ENCODE results near the gene SFT2D1.
"Not testable (repeated sequence)": the region's sequence is repeated elsewhere in the genome, so short reads cannot be mapped to it uniquely, and the experiment has no call there.

SFT2D1 gene

DNA sequence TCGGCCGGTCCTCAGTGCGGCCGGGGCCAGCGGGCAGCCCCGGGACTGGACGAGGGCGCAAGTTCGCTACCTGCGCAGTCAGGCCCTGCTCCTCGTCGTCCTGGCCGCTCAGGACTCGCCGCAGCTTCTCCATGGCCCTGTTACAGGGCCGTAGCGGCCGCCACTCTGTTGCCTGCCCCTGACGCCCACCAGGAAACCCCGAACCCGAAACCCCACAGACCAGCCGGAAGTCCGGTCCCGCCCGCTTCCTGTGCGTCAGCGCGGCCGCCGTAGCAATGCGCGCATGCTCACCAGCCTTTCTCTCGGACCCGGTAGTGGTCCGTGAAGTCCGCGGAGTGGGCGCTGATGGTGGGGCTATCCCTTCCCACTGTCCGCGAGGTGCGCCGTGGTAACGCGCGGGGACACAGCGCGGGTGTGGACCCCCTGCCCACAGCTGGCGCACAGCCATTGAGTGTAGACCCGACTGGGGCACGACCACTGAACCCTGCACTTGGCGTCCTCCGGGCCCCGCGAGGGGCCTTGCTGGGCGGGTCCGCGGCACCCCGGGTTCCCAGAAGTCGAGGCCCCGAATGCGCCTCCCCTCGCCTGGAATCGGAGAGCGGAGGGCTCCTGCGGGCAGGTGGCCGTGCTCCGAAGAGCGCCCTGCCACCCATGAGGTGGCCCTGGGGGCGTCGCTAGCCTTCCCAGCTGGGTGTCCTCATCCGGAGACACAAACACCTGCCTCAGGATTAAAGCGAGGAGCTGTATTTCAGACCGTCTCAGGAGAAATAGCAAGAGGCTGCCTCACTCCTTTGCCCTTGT, at the start of gene SFT2D1:
TSS of gene SFT2D1 (minus strand) at position 197 of the 801 bp plus-strand sequence. CDS start at position 133, 64 bp downstream.
- peak; percentile 94 for DNase-seq

DNA sequence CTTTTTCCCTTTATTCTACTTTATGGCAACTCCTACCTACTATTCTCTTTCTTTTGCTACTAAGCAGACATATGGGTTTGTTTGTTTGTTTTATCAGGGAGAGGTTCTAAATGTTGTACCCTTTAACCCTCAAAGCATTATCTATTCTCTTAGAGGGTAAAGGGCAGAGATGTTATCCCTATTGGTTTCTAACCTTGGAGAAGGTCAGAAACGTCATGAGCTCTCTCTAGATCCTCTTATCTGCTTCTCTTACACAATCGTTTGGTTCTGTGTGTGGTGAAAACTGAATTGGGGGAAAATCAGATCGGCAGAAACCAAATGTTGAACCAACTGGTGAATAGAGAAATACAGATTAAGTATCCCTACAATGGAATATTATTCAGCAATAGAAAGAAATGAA, 46.8 kb upstream of the SFT2D1 start:
- DNase-seq, result no peak

DNA sequence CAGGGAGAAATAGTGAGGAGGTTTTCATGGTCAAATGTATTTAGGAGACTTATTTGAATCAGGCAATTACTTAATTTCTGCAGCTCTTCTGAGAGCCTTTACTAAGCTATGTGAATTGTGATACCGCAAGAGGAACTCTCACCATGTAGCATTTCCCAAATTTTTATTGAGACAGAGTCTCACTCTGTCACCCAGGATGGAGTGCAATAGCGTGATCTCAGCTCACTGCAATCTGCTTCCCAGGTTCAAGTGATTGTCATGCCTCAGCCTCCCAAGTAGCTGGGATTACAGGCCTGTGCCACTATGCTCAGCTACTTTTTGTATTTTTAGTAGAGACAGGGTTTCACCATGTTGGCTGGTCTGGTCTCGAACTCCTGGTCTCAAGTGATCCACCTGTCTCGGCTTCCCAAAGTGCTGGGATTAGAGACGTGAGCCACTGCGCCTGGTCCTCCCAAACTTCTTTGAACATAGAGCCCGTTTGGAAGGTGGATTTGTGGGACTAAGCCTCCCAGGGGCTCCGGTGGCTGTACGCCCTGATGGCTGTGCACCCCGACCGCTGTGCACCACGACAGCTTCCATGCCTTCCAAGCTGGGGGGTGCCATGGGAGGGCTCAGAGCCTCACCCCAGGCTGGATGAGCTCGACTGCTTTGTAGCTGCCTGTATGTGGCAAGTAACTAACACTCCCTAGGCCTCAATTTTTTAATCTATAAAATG, 46.1 kb upstream of the SFT2D1 start:
- DNase-seq, result no peak

DNA sequence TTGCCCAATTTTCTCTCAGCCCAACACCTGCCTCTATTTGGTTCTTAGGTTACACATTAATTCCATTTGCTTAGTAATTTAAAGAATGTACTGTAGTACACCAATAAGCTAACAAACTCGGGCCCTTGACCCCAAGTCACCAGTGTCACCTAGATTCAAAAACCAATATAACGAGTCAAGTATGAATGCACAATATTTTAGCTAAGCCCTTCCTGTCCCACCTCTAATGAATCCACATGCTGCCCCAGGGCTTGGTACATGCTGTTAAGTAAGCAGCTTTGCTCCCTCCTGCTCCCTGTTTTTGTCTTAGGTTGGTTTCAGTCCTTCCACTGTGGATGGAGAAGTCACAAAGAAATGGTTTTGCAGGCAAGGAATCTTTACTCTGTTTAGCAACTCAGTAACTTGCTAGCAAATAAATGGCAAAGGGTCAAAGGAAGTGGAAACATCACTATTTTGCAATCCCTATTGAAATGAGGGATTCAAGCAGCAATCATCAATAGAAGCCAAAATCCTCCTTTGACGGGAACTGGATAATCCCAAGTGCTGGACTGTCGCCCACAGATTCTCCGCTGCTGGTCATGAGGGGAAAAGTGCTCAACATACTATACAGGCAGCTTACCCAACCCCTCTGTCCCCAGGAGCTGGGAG, 45.4 kb upstream of the SFT2D1 start:
- DNase-seq, result no peak

DNA sequence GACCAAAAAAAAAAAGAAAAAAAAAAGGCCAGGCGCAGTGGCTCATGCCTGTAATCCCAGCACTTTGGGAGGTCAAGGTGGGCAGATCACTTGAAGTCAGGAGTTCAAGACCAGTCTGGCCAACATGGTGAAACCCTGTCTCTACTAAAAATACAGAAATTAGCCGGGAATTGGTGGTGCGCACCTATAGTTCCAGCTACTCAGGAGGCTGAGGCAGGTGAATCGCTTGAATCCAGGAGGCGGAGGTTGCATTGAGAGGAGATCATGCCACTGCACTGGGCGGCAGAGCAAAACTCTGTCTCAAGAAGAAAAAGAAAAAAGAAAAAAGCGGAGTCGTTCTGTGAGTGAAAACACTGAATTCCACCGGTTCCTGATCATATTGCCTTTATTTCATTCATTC, 44.8 kb upstream of the SFT2D1 start:
- not testable (repeated sequence) for DNase-seq

DNA sequence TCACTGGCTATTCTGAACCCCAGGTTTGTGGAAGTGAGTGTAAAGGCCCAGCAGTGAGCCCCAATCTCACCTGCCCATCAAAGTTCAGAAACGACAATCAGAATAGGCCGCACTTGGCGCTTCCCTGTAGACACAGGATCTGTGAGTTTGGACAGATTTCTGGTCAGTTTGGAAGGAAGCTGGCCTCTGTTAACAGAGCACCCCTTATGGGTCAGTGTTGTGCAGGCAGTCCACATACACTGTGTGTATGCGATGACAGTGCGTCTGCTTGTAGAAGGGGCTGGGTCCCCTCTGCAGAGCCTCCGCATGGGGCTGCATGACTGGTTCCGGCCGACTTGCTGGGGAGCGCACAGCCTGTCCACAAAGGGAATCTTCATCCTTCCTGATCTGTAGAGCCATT, 43.8 kb upstream of the SFT2D1 start:
- DNase-seq, result no peak

DNA sequence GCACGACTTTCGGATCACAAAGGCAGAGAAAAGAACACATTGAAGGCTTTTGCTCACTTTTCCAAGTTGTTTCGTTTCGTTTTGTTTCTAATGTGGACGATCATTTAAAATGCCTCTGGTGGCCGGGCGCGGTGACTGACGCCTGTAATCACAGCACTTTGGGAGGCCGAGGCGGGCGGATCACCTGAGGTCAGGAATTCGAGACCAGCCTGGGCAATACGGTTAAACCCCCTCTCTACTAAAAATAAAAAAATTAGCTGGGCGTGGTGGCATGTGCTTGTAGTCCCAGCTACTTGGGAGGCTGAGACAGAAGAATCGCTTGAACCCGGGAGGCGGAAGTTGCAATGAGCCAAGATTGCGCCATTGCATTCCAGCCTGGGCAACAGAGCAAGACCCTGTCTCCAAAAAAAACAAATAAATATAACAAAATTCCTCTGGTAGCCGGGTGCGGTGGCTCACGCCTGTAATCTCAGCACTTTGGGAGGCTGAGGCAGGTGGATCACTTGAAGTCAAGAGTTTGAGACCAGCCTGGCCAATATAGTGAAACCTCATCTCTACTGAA, 41.5 kb upstream of the SFT2D1 start:
- DNase-seq, result not testable (repeated sequence)

DNA sequence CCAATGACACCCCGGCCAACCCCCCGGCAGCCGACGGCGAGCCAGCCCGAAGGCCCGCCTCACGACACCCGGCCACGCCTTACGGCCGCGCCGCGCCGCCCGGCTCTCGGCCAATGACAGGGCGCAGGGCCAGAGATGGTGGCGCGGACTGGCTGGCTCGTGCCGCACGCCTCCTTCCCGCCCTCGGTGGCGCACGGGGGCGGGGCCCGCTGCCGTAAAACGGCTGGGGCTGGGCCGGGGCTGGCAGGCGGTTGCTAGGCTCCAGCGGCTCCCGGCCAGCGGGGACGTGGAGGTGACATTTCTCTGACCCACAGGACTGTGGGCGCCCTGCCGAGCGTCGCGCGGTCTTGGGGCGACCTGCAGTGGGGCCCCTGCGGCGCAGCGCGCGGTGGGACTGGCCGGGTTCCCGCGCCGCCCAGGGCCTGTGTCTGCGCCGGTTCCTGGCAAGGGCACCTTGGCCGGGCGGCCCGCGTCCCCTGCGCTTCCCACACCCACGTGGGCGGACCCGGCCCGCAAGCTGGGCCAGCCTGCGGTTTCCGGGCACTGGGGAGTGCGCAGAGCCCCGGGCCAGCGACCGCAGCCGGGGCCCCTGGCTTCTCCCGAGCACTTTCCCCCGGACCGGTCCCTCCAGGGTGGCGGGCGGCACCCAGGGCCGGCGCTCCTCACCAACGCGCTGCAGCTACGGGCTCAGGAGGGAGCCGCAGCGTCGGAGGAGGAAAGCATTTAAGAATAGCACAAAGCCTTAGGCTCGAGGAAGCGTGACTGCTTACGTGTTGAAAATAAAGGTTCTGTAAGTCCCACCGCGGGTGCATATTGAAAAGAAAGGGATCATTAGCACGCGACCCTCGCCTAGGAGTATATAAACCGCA, 40.8 kb upstream of the SFT2D1 start, which contains the start of gene MPC1:
TSS of gene MPC1 (minus strand) at position 8 of the 869 bp plus-strand sequence. CDS start 64 bp downstream, outside the sequence.
- peak; percentile 99 for DNase-seq

DNA sequence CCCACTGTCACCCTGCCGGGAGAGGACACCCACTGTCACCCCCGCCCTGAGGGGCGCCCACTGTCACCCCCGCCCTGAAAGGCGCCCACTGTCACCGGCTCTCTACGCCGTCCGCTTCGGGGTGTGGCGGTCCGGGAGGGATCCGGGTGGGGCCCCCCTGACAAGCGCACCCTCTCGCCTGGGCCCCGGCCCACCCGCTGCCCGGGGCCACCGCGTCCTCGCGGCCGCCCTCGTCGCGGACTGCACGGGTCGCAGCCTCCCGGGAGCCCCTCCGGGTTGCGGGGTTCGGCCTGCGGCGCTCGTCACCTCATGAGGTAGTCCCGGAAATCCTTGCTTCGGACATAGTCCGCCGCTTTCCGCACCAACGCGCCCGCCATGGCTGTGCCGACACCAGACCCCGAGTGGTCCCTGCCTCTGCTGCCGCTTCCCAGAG, 40.2 kb upstream of the SFT2D1 start:
- peak; percentile 27 for DNase-seq

DNA sequence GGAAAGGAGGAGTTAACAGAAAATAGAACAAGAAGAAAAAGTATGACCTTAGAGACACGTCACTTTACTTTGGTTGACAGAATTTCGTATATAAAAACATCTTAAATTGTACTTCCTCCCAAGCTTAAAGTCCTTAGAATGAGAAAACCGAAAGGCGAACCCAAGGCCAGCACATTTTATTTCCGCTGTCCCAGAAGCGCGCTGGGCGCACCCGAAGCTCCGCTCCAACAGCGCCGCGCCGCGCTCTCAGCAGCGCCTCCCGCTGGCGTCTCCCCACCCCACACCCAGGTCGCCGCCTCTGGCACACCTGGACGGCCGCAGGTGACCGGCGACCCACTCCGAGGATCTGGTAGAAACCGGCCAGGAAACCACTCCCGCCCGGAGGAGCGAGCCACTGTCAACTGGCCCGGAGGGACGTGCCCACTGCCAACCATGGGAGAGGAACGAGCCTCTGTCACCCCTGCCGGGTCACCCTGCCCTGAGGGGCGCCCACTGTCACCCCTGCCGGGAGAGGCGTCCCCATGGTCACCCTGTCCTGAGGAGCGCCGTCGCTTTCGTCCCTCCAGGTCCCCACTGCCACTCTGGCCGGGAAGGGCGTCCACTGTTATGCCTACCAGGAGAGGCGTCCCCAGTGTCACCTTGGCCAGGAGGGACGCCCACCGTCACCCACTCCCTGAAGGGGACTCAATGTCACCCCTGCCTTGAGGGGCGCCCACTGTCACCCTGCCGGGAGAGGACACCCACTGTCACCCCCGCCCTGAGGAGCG, 39.6 kb upstream of the SFT2D1 start:
- DNase-seq, result peak; percentile 60

DNA sequence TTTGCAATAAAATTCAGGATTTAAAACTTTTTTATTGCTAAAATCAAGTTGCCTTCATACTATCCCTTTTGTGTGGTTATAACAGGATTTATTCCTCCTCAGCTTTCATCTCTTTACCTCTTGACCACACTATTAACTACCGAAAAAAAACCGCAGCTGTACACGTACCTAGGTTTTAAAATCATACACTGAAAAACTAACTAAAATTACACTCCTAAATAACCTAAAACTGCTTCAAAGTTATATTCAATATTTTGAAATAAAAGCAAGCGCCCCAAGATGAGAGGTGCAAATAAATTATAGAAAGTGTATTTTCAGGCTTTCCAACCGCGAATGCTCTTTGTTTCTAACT, 39.0 kb upstream of the SFT2D1 start:
- DNase-seq, result no peak

DNA sequence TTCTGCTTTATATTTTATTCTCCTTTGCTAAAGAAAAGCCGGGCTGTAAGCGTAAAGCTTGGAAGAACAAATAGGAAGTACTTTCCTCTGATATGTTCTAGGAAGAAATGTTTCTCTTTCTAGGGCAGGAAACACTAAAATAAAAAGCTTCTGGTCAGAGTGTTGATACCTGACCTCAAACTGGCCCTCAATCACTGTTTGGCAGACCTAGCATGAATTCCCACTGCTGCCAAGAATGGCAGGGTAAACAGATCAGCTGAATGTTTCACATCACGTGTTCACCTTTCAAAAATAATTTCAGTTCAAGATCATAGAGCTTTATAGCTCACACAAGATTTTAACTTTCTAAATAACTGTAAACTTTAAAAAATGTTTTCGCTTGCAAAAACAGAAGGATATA, 37.5 kb upstream of the SFT2D1 start:
- no peak for DNase-seq

DNA sequence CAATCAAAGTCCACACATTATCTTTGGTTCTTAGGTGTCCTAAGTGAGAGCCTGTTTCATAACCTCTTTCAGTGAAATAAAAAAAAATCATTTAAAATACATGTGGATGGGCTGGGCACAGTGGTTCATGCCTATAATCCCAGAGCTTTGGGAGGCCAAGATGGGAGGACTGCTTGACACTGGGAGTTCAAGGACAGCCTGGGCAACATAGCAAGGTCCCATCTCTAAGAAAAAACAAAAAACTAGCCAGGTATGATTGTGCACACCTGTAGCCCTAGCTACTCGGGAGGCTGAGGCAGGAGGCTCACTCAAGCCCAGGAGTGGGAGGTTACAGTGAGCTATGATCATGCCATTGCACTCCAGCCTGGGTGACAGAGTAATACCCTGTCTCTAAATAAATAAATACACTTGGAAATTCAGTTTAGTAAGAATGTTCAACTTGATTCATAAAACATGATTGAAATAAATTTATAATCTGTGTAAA, 36.8 kb upstream of the SFT2D1 start:
- DNase-seq, result no peak

DNA sequence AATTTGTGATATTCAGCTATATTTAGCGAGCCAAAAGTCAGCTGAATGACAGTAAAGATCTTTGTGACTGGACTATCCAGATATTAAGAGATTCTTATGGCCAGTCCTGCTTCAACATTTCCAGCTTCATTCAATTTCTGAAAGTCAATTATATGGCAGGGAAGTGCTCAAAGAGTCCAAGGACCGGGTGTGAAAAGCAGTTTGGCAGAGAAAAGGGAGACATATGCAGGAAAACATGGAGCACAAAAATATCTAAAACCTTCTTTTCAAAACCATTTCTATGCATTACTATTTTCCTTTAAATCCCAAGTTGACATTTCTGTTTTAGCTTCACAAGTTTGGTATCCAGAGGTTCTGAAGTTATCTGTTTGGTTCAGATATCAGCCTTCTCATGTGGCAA, 35.4 kb upstream of the SFT2D1 start:
- no peak for DNase-seq

DNA sequence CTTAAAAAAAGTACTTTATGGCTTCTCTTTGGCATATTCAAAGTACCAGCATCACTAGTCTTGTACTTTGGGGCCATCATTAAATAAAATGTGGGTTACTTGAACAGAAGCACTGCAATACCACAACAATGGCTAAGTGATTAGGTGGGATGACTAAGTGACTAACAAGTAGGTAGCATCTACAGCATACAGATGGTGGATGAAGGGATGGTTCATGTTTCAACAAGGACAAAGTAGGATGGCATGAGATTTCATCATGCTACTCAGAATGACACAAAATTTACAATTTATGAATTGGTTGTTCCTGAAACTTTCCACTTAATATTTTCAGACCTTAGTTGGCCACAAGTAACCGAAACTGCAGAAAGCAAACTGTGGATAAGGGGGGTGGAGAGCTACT, 32.7 kb upstream of the SFT2D1 start:
- DNase-seq, result no peak

DNA sequence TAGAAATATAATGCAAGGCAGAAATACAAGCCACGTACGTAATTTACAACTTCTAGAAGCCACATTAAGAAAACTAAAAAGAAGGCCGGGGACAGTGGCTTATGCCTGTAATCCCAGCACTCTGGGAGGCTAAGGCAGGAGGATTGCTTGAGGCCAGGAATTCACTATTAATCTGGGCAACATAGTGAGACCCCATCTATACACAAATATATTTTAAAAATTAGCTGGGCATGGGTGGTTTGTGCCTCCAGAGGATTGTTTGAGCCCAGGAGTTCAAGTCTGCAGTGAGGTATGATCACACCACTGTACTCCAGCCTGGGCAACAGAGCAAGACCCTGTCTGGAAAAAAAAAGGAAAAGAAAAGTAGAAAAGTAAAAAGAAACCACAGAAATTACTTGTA, 28.1 kb upstream of the SFT2D1 start:
- no peak for DNase-seq

DNA sequence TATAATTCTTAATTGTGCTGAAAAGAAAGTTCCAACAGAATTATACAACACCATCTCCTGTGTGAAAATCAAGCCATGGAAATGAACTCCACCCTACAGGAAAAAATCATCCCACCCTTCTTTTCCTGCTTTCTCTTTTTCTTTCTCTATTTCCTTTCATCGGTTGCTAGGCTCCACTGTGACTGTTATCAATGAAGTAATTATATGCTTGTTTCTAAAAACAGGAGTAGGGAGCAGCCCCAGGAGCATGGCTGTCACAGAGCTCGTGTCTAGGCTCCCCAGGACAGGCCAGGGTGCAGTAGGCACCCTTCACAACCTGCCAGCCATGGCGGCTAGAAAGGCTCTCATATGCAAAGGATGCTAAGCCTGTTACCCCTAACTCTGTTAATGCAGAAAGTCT, 27.4 kb upstream of the SFT2D1 start:
- DNase-seq, result no peak

DNA sequence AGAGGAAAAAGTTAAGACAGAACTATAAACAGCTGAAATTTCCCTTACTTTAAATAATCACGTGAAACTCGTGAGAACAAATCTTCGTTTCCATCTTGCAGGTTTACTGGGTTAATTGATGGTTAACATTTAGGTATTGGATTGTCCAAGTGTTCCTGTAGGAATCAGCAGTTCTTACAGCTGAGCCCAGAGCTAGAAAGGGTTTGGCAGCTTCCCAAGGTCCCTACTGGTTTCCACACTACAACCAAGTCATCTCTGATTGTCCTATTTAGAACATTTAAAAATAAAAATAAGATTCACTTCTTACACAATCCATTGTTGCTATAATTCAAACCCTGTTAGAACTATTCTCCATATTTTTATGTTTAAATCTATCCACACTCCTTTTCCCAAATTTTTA, 24.6 kb upstream of the SFT2D1 start:
- no peak for DNase-seq

DNA sequence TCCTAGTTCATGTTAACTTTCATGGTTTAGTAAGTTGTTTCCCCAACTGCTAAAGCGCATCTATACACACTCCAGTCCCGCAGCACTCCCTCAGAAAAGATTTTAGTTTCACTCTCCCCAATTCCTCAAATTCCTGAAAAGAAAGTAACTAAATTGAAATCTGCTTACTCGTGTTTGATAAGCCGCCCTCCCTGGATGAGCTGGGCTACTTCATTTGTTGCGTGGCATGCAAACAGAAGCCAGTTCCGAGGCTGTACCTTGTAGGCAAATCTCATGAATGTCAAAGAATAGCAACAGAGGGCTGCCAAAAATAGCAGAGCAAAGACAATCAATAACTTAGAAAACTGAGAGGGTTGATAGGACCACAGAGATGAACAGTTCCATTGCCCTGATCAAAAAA, 23.5 kb upstream of the SFT2D1 start:
- DNase-seq, result no peak

DNA sequence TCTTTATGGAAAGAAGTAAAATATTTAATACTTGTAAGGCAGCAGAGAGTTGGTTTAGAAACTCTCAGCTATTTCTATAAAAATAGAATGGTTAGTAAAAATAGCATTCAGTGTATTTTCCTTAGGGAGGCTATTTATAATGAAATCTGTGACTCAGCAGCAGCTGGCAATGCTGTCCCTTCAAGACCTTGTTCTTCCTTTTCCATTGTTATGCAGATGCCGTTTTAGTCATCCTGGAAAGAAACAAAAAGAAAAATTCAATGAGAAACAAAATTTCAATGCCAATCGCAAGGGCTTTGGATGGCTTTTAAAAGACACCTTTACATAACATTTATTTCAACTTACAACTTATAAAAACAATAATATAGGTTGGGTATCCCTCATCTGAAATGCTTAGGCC, 22.9 kb upstream of the SFT2D1 start:
- no peak for DNase-seq

DNA sequence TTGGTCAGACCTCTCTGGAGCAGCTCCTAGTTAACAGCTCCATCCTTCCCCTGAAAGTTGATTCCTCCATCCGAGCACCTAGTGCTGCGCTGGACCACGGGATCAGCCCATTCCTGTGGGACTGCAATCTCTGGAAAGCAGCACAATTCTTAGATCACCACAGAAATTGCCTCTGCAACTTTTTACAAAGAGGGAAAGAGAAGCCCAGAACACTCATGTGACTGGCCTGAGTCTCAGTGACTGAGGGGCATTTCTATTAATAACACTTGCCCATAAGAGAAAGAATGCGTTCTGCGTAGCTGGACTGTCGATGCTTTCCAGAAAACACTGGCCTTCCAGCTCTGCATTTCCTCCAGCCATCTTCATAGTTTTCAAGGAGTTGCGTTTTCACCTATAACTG, 22.1 kb upstream of the SFT2D1 start:
- DNase-seq, result no peak
